ENCODE measurements around the gene TMEM147.
A peak's percentile ranks its signal among the peaks of the same experiment; 100 is the strongest.

TMEM147 gene

DNA sequence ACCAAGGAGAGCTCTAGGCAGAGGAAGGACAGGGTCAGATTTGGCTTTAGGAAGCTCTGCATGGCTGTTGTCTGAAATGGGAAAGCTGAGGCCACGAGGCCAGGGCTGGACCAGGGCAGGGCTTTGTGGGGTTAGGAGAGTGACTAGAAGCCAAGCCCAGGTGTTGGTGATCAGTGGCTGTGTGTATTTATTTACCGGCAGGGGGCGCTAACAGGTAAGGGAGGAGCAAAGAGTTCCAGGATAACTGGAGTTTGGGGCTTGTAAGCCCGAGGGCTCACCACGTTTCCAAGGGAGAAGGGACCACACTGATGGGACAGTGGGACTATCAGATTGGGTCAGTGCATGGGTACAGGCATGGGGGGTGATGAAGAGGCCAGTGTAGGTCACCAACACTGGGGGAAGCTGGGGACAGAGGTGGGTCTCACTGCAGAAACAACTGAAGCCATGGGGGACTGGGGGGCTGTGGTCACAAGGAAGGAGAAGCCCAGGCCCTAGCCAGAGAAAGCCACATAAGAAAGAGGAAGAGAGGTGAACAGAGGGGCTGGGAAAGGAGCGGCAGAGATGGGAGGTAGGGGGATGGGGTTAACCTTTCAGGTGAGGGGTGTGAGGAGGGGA, 3.9 kb downstream of the TMEM147 start:
- DNase-seq, result peak; percentile 45

DNA sequence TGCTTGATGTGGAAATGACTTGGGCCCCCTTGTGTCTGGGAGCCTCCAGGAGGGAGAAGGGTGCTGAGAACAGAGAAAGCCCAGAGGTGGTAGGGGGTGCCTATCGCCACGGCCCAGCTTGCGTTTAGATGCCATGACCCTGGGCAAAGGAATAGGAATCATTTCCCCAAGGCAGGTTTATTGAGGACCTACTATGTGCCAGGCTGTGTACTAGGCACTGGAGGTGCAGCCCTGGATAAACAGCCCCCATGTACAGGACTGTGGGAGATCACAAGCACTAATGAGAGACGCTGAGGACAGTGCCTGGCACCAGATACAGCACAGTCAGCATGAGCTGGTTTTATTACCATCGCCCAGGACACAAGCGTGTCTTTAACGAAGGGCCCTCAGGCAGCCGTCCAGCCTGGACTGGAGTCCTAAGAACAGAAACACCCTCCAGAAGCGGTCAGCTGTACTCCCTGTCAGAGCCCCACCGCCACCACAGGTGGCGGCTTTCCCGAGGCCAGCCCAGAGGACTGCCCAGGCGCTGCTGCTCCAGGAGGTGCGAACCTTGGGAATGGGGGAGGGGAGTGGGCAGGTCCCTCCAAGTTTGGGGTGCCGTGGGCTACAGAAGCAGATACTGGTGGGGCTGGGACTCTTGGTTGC, 4.6 kb downstream of the TMEM147 start:
- DNase-seq, result no peak

DNA sequence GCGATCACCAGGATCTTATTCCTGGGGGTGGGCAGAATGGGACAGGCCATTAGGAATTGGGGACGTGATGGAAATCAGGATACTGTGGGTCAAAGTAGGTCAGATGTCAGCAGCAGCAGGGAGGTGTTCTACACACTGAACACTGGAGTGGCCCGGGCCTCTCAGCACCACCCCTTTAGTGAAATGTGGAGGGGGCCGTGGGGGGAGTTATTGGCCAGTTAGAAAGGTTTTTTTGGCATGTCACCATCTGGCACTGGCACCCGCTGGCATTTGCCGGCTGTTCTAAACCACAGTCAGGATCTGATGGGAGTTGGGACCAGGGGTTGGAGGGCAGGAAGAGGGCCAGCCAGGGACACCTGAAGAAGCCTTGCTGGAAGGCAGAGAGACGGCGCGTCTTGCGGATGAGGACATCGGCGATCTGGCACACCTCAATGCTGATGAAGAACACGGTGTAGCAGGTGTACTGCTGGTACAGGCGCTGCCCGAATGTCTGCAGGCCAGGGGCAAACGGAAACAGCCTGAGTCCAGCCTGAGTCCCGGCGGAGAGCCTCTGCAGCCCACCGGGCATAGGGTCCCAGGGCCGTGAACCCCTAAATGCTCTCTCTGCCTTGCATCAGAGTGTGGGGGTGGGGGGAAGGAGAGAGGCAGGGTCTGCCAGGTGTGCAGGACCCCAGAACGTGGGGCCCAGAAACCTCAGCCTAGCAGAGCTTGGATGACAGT, 5.8 kb downstream of the TMEM147 start:
- DNase-seq, result no peak

DNA sequence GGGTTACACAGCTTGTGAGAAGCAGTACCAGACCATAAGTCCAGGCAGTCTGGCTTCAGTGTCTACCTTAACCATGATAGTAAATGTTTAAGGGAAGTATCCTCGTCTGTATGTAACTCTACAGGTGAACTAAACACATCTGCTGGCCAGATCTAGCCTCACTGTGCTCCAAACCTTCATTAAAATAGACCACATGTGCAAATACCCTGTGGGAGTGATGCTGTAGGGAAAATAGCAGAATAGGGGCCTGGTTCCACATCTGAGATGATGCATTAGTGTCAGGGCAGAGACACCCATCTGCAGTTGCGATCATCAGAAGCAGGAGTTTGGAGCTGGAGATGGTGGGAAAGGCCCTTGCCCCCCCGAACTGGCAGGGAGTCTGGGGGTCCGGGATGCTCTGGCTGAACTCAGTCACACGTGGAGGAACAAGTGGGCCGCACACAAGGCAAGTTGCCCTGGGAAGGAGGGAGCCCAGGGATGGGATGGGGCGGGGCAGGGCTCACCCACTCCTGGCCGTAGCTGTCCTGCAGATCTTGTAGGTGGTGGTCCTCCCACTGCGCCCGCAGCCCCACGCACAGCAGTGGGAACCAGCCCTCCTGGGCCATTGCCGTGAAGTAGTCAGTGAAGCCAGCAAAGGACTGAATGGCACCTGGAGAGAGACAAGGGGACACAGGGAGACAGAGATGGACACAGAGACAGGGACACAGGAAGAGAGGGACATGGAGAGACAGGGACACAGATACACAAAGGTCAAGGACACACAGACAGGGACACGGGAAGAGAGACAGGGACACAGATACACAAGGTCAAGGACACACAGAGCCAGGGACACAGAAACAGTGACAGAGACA, 7.3 kb downstream of the TMEM147 start:
- no peak for DNase-seq

DNA sequence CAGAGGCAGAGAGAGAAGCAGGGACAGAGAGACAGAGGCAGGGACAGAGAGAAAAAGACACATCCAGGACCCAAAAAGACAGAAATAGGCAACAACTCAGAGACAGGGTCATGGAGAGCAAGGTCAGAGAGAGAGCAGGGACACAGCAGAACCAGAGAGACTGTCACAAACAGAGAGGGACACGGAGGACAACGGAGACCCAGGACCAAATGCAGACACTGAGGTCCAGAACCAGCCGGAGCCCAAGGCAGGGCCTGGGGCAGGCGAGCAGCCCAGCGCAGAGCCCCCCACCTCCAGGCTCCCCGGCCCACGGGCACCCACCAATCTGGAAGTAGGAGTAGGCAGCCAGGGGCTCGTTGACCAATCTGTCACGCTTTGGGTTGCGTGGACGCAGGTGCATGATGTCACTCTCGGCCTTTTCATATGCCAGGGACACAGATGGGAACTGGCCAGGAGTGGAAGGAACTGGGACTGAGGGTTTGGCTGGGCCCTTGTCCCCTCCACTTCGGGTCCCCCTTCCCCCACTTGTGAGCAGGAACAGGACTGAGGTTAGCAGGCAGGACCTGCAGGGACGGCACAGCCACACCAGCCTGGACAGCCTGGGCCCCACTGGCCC, 8.1 kb downstream of the TMEM147 start:
- DNase-seq, result no peak

DNA sequence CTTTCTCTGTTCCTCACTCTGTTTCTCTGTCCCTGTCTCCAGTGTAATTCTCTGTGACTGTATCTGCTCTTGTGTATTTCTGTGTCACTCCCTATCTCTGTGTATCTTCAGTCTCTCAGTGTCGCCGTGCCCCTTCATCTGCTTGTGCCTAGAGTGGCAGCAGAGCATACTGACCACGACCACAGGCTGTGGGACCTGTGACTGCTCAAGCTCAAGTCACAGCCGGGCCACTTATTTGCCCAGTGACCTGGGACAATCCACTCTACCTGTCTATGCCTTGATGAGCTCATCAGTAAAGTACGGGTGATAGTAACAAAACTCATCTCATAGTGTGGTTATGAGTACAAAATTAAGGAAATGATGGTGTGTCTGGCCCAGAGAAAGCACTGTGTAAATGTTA, 8.7 kb downstream of the TMEM147 start:
- DNase-seq, result no peak

DNA sequence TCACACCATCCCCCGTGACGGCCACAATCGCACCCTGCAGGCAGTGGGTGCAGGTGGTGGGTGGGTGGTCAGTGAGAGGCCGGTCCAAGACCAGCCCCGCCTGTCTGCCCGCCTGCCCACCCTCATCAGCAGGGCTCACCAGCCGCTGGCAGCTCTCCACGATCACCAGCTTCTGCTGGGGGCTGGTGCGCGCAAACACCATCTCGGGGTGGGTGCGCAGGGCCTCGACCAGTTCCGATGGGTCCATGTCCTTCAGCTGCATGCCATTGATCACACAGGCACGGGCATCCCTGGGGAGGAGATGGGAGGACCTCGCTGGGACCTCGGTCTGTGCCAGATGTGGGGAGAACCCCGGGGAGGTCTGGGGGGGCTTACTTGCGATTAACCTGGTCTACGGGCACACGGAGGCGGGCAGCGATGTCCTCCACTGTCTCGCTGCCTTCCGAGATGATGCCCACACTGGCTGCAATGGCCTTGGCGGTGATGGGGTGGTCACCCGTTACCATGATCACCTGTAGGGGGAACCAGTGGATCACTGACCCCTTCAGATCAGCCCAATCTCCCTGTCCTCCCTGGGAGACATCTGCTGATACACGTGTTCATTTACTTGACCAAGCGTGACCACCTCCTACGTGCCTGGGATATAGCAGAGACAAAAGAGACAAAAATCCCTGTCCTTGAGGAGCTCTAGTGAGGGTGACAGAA, 10.0 kb downstream of the TMEM147 start:
- no peak for DNase-seq

DNA sequence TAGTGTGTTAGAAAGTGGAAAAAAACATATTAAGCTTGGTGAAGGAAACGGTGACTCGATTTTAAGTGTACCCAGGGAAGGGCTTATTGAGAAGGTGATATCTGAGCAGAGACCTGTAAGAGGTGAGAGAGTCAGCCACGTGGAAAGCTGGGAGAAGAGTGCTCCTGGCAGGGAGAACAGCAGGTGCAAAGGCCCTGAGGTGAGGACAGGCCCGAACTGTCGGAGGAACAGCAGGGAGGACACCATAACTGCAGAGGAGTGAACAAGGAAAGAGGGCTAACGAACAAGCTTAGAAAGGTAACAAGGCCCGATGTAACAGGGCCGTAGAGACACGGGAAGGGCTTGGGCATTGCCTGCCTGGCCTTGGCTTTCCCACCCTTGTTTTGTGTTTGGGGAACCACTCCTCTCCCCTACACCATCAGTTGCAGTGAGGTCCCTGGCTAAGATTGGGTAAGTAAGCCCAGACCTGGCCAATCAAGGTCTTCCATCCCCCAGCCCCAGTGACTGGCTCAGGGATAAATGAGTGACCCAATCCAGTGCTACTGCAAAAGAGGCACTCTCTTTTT, 10.7 kb downstream of the TMEM147 start:
- no peak for DNase-seq

DNA sequence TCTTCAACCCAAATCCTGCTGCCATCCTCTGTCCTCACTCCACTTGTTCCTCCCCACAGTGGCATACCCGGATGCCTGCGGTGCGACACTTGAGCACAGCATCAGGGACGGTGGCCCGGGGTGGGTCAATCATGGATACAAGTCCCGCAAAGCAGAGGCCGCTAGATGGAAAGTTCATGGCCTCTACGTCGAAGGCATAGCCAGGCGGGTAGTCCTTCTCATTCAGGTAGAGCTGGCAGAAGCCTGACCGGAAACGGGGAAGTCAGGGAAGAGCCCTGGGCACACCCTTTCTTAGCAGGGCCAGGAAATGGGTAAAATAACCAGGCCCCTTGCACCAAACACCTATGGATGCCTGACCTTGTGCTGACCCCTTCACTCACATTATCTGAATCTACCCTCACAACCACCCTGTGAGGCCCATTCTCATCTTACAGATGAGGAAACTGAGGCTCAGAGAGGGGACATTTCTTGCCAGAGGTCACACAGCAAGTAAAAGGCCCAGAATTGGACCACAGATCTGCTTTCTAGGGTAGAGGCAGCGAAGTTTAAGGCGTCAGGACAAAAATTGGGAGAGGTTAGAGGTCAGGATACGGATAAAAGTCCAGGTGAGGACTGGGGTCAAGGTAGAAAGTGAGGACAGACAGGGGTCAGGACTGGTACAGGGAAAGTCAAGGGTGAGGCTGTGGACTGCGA, 11.6 kb downstream of the TMEM147 start:
- DNase-seq, result no peak

DNA sequence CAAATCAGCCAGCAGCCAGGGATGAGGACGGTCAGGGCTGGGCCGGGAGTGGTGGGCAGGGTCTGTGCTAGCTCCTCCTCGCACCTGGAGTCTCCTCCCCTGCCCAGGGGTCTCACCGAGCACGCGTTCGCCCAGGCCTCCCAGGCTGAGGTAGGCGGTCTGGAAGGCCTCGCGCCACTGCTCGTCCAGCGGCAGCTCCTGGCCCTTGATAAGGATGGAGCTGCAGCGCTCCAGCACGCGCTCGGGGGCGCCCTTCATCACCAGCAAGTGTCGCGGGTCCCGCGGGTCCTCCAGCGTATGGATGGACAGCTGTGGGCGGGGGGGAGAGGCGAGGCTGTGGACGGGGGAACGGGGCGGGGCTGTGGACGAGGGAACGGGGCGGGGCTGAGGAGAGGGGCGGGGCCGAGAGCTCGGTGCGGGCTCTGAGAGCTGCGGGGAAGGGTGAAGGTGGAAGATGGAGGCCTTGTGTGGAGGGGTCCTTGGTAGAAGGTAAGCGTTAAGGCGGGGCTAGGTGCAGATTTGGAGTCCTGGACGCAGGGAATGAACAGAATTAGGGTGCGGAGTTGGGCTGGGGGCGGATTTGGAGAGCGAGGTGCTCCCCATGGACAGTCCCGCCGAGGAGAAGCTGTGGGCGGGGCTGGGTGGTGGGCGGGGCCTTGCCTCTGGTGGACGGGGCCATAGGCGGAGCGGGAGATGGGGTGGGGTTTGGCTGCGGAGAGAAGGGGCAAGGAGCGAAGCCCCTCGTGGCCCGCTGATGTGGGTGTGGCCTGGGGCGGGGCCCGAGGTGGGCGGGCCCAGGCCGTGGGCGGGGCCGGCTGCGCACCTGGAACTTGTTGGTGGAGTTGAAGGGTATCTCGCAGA, 12.3 kb downstream of the TMEM147 start:
- DNase-seq, result peak; percentile 56

DNA sequence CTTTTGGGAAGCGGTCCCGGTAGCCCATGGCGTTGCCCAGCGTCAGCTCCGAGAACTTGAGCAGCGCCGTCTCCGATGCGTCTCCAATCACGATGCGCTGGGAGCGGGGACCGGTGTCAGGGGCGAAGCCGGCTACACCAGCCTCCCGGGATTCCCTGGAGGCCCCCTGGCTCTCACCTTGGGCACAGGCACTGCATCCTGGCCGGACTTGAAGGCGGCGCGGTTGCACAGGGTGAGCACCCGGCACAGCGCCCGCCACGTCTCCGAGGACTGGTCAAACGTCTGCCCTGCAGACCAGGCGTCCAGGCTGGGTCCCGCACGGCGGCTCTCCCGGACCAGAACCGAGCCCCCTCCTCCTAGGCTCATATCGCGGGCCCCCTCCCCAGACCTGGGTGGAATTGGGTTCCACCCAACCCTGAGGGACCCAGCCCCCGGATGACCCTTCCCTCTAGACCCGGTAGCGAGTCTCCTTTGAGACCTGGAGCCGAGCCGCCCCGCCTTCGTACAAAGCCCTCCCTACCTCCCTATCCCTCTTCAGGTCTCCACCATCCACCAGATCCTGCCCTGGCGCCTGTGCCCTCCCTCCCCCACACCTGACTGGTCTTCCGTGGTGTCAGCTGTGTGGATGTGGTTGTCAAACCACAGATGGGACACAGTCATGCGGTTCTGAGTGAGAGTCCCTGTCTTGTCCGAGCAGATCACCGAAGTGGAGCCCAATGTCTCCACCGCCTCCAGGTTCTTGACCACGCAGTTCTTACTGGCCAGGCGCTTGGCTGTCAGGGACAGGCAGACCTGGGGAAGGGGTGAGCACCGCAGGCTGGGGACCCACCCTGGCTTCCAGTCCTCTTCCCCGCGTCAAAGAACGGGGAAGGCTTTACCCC, 13.2 kb downstream of the TMEM147 start:
- DNase-seq, result no peak

DNA sequence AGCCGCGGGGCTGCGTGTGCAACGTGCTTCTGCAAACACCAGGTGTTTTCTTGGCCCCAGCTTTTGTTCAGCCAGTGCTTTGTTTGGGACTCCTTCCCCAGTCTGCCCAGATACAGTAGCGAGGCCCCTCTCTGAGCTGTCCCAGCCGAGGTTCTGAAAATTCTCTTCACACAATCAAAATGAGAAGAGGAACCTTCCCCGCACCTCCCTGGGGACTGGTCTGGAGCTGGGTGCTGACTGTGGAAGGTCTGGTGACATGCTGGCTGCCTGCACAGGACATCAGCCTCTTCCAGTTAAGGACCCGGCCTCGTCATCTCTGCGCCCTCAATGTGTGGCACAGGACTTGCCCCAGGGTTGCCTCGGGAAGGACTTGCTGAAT, 13.8 kb downstream of the TMEM147 start:
- no peak for DNase-seq

DNA sequence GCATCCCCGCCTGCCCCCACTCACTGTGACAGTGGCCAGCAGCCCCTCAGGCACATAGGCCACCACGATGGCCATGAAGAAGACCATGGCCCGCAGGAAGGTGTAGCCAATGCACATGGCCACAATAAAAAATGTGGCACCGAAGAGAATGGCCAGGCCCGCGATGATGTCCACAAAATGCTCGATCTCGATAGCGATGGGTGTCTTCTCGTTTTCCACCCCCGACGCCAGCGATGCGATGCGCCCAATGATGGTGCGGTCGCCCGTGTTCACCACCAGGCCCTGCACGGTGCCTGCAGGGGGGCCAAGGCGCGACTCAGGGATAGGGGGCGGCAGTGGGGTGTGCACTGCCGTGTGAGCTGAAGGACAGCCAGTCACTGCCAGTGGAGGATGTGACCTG, 14.4 kb downstream of the TMEM147 start:
- no peak for DNase-seq

DNA sequence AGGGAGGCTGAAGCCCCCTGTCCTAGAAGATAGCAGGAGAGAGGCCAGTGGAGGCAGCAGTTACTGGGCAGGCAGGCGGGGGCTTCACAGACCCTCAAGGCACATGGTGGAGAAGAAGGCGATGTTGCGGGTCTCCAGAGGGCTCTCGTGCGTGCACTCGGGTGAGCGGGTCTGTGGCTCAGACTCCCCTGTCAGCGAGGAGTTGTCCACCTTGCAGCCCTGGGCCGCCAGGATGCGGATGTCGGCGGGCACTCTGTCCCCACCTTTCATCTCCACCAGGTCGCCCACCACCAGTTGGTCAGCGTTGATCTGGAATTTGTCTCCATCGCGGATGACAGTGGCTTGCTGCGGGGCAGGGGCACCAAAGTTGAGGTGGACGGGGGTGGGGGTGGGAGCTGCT, 14.8 kb downstream of the TMEM147 start:
- no peak for DNase-seq

DNA sequence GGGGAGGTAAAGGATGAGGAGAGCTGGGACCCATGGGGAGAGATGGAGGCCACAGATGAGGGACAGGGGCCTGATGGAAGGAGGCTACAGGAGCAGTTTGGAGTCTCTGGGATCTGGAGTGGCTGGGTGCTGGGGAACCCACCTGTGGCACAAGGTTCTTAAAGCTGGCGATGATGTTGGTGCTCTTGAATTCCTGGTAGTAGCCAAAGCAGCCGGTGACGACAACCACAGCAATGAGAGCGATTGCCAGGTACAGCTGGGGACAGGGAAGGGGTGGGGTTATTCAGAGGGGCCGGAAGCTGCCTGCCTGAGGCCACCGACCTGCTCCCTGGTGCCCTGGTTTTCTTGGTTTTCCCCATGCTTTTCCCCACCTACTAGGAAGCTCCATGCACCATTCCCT, 15.3 kb downstream of the TMEM147 start:
- no peak for DNase-seq

DNA sequence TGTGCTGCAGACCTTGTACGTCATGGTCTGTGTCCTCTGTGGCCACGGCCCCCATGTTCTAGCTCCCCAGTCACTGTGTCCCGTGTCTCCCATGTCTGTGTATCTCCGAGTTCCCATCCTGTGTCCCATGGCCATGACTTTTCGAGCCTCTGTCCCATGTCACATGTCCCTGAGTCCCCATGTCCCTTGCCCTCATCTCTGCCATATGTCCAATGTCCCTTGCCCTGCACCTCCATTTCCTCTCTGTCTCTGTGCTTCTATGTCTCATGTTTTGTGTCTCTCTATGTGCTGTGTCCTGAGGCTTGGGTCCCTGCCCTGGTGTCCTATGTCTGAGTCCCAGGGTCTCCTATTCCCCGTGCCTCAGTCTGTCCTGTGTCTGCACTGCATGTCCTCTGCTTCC, 16.0 kb downstream of the TMEM147 start:
- DNase-seq, result no peak

DNA sequence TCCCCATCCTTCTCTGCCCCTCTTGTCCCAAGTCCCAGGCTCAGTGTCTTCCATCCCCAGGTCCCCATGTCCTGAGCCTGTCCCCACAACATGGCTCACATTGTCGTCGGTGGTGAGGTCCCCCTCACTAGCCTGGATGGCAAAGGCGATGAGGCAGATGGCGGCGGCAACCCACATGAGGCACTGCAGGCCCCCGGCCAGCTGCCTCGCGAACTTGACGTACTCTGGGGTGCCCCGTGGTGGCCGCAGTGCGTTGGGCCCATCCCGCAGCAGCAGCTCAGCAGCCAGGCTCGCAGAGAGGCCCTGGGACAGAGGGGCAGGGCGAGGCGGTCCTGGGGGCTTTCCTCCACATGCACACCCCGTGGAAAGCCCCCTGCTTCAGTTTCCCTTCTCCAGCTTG, 16.9 kb downstream of the TMEM147 start:
- DNase-seq, result no peak

DNA sequence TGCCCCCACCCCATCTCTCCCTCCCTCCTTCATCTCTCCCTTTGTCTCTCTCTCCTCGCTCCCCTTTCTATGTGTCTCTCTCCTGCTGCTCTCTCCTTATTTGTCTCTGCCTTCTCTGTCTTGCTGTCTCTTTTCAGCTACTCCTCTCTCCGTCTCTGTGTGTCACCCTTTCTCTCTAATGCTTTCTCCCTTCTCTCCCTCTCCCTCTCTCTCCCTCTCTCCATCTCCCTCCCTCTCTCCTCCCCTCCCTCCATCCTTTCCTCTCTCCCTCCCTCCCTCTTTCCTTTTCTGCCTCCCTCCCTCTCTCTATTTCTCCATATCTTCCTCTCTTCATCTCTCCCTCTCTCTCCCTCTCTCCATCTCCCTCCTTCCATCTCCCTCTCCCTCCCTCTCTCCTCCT, 17.4 kb downstream of the TMEM147 start:
- DNase-seq, result no peak

DNA sequence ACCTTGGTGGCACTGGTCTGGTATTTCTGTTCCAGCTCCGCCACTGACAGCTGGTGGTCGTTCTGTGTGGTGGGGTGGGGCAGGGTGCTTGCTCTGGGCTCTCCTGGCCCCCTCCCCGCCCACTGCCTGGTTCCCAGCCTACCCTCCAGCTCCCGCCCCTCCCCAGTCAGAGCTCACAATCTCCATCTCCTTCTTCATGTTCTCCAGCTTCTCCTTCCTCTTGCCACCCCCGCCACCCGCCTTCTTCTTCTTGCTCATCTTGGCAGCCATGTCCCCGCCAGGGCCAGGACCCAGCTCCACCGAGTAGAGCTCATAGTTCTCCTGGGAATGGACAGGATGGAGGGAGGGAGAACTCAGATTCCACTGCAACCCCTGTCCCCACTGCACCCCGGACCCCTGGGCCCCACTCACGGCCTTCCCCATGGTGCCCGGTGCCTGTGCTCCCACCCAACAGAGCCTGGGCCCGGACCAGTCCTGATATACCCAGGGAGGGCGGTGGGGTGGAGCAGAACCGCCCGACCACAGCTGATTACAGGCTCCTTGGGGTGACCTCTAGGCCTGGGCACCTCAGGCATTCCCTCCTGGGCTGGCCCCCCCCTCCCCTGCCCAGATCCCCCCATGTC, 17.9 kb downstream of the TMEM147 start, which contains the start of gene ATP4A:
ATP4A (minus strand) TSS at position 452 of the 623 bp plus-strand sequence; CDS start at position 423, 29 bp downstream.
- DNase-seq, result no peak

Data from activated naive CD4-positive, alpha-beta T cell treated with anti-CD3 and anti-CD28 coated beads, Interleukin-2, amount 50 U/mL, for 16 hours (primary cell).